ENCODE results near the gene SLC13A2. TPM values are rescaled to one million over a fixed set of nuclear protein-coding genes. Genes with fewer than 3 reads are reported as not detected.

SLC13A2 gene
- total RNA-seq, 1 donor from 2014 or later: not detected

DNA sequence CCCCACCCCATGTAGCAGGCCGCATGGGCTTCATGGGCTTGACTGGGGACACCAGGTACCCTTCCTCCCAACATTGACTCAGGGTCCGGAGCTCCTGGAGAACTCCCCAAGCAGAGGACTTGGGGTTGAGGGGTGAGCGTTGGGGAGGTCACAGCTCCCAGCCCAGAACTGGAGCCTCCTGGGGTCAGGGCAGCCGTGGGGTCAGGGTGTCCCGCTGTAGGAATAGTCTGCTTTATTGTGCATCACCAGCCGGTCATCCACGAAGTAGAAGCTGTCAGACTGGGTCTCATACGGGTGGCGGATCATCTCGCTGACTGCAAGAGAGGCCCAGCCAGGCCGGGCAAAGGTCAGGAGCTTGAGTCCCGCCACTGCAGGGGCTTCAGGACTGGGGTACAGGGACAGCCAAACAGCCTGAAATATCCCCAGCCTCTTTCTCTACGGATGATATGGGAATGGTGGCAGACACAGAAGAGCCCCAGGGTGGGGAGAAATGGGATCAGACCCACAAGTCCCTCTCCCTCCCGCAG, 73.7 kb downstream of the SLC13A2 start:
- no peak for TF ChIP-seq EZH2 (IDR thresholded peaks at IDR 0.05; ENCODE audit: insufficient read depth, low read length)
- TF ChIP-seq, protein P1, sequence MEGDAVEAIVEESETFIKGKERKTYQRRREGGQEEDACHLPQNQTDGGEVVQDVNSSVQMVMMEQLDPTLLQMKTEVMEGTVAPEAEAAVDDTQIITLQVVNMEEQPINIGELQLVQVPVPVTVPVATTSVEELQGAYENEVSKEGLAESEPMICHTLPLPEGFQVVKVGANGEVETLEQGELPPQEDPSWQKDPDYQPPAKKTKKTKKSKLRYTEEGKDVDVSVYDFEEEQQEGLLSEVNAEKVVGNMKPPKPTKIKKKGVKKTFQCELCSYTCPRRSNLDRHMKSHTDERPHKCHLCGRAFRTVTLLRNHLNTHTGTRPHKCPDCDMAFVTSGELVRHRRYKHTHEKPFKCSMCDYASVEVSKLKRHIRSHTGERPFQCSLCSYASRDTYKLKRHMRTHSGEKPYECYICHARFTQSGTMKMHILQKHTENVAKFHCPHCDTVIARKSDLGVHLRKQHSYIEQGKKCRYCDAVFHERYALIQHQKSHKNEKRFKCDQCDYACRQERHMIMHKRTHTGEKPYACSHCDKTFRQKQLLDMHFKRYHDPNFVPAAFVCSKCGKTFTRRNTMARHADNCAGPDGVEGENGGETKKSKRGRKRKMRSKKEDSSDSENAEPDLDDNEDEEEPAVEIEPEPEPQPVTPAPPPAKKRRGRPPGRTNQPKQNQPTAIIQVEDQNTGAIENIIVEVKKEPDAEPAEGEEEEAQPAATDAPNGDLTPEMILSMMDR (IDR thresholded peaks at IDR 0.05; ENCODE audit: insufficient read depth, low read depth, low read length): no peak
- Mint-ChIP-seq H3K27ac (ENCODE audit: unreplicated experiment) (no peak overlapping the region), H3K4me3 (ENCODE audit: unreplicated experiment) (no peak overlapping the region), H3K36me3 (ENCODE audit: low read depth, unreplicated experiment) (peaks cover 2% of the 10 kb centered on the region), H3K4me1 (ENCODE audit: low read depth, unreplicated experiment) (peaks cover 7% of the 10 kb centered on the region), H3K27me3 (ENCODE audit: low read depth, unreplicated experiment) (peaks cover 5% of the 10 kb centered on the region), H3K9me3 (ENCODE audit: unreplicated experiment) (no peaks in the 10 kb centered on the region)
- no peak overlapping the region for H3K4me2 ChIP-seq (ENCODE audit: low read length)
- DNase-seq (ENCODE audit: low read depth) (no peak), FAIRE-seq (no peak)
- no peak overlapping the region for H2AFZ ChIP-seq (ENCODE audit: low read depth, low read length)
- H3K27me3 ChIP-seq (ENCODE audit: insufficient read depth, low read length): no peaks in the 10 kb centered on the region
- H3K27ac ChIP-seq (ENCODE audit: low read depth, low read length): no peak overlapping the region
- H4K20me1 ChIP-seq (ENCODE audit: insufficient read depth, low read length): peaks cover 44% of the 10 kb centered on the region
- H3K36me3 ChIP-seq (ENCODE audit: insufficient read depth, low read length): no peaks in the 10 kb centered on the region
- H3K9ac ChIP-seq (ENCODE audit: low read length): no peak overlapping the region
- peaks cover 7% of the 10 kb centered on the region for H3K4me1 ChIP-seq (ENCODE audit: insufficient read depth, low read length)
- H3K9me3 ChIP-seq (ENCODE audit: insufficient read depth, low read depth, low read length): no peaks in the 10 kb centered on the region
- no peak overlapping the region for H3K4me3 ChIP-seq (ENCODE audit: insufficient read depth, low read depth, low read length)
- peaks cover 5% of the 10 kb centered on the region for H3K79me2 ChIP-seq (ENCODE audit: insufficient read depth, low read length)

Other genes with a start within 250 kb of the SLC13A2 start
- gene TMEM97, start 154.4 kb upstream of the SLC13A2 start, total RNA-seq: 13.4 and 20.4 TPM in 2 replicates
- gene IFT20, start 138.2 kb upstream of the SLC13A2 start, total RNA-seq: 69.9 and 70.4 TPM in 2 replicates
- gene TNFAIP1, start 137.9 kb upstream of the SLC13A2 start, total RNA-seq: 87.0 and 100 TPM in 2 replicates
- gene POLDIP2, start 116.1 kb upstream of the SLC13A2 start, total RNA-seq: 78.6 and 79.1 TPM in 2 replicates
- gene SEBOX, start 108.4 kb upstream of the SLC13A2 start, total RNA-seq: not detected in 2 replicates
- 1.4 and 2.7 TPM in 2 replicates for gene VTN, start 103.3 kb upstream of the SLC13A2 start, total RNA-seq
- gene SARM1, start 102.0 kb upstream of the SLC13A2 start, total RNA-seq: 12.8 and 14.4 TPM in 2 replicates
- 7.4 and 7.9 TPM in 2 replicates for gene SLC46A1, start 67.4 kb upstream of the SLC13A2 start, total RNA-seq
- not detected in 2 replicates for gene FOXN1, start 32.7 kb downstream of the SLC13A2 start, total RNA-seq
- gene UNC119, start 79.0 kb downstream of the SLC13A2 start, total RNA-seq: 23.1 and 27.7 TPM in 2 replicates
- 71.5 and 88.2 TPM in 2 replicates for gene PIGS, start 97.9 kb downstream of the SLC13A2 start, total RNA-seq
- 10.3 and 11.7 TPM in 2 replicates for gene ALDOC, start 103.3 kb downstream of the SLC13A2 start, total RNA-seq
- 7.0 and 8.7 TPM in 2 replicates for gene SPAG5, start 125.4 kb downstream of the SLC13A2 start, total RNA-seq
- 10.4 and 13.5 TPM in 2 replicates for gene RSKR, start 140.5 kb downstream of the SLC13A2 start, total RNA-seq
- 131 and 133 TPM in 2 replicates for gene BLTP2, start 171.5 kb downstream of the SLC13A2 start, total RNA-seq
- gene SDF2, start 188.3 kb downstream of the SLC13A2 start, total RNA-seq: 71.2 and 73.3 TPM in 2 replicates
- 90.1 and 95.9 TPM in 2 replicates for gene SUPT6H, start 188.6 kb downstream of the SLC13A2 start, total RNA-seq
- gene PROCA1, start 238.2 kb downstream of the SLC13A2 start, total RNA-seq: 2.7 and 3.4 TPM in 2 replicates
- 145 and 150 TPM in 2 replicates for gene RAB34, start 244.2 kb downstream of the SLC13A2 start, total RNA-seq
- gene RPL23A, start 246.3 kb downstream of the SLC13A2 start, total RNA-seq: 901 and 1,068 TPM in 2 replicates

Data from astrocyte (in vitro differentiated cells and primary cell).